Activated B cell treated with CpG ODN at 0.5 μM for 24 hours (primary cell): ENCODE results near the gene ZFHX3. TPM values are rescaled to one million over a fixed set of nuclear protein-coding genes. Genes with fewer than 3 reads are reported as not detected.
A peak's percentile ranks its signal among the peaks of the same experiment; 100 is the strongest.

Experiments
- ATAC-seq: fragments of 200-7000 bp; cut with Tn5 transposase; one replicate; pipeline ENCODE4 v1.10.0; 2021; ENCODE audit warnings: low read depth, mild to moderate bottlenecking, moderate library complexity
- CTCF ChIA-PET: fragments of 350-600 bp; sonication (Branson Sonifier 250); formaldehyde crosslinking; loops from one replicate; lab custom pipeline; 2021; ENCODE audit warnings: antibody characterized with exemption; lab: Charles Lee
- POLR2A ChIA-PET: fragments of 350-600 bp; sonication (Branson Sonifier 250); formaldehyde crosslinking; loops from one replicate; lab custom pipeline; 2021; ENCODE audit warnings: antibody characterized with exemption; lab: Charles Lee
- DNase-seq: peaks from one replicate; pipeline ENCODE4 v3.0.0; 2022
- H3K27ac Mint-ChIP-seq: one replicate; pipeline ENCODE4 v1.8.0; 2020; ENCODE audit warnings: mixed read lengths
- H3K27me3 Mint-ChIP-seq: one replicate; pipeline ENCODE4 v1.8.0; 2021; ENCODE audit warnings: mixed read lengths
- H3K36me3 Mint-ChIP-seq: one replicate; pipeline ENCODE4 v1.8.0; 2021; ENCODE audit warnings: low read depth, mixed read lengths
- H3K4me1 Mint-ChIP-seq: one replicate; pipeline ENCODE4 v1.8.0; 2021; ENCODE audit warnings: mixed read lengths
- H3K4me3 Mint-ChIP-seq: one replicate; pipeline ENCODE4 v1.8.0; 2020; ENCODE audit warnings: mild to moderate bottlenecking, mixed read lengths
- H3K9me3 Mint-ChIP-seq: one replicate; pipeline ENCODE4 v1.8.0; 2020; ENCODE audit warnings: mixed read lengths
- intact Hi-C: fragments of 100-400 bp; cut with micrococcal nuclease; formaldehyde crosslinking; loops from one replicate; pipeline ENCODE4 v1.15.1; 2024
- total RNA-seq: library from RNA; stranded (reverse); gene quantifications from 2 replicates; pipeline ENCODE4 v1.2.3, GENCODE V29; 2022
- TF ChIP-seq, protein P1 (sequence below): fragments of 200-600 bp; IDR thresholded peaks from one replicate; pipeline ENCODE4 v1.8.0; 2022; ENCODE audit warnings: antibody characterized with exemption, mild to moderate bottlenecking

The ZFHX3 gene
- total RNA-seq, 1 donor from 2014 or later: 9.2 TPM

DNA sequence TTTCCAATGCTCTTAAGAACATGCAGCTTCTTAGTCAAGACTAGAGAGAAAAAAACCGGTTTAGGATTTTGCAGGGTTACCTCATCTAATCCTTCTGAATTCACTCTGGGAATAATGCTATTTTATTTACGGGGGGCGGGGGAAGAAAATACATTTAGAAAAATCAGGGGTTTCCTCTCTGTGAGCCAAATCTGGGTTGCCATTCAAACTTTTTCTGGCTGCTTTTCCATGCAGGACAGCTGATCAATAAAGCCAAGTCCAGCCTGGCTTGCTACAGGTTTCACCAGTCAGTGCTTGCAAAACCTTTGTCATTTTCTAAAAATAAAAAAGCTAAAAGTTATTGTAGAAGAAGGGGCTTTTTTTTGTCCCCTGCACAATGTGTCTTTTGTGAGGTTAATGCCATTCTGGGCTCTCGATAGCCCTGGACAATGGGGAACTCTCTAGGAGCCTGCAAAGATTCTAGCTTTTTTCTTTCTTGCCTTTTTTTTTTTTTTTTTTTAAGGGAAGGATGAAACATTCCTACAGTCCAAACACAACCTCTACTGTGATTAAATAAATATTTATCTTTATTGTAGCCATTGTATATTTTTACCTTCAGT is 13.1 kb upstream of the ZFHX3 start:
- Mint-ChIP-seq H3K27me3 (peaks cover 45% of the 10 kb centered on the region), H3K4me3 (no peak overlapping the region), H3K4me1 (peaks cover 45% of the 10 kb centered on the region), H3K9me3 (no peaks in the 10 kb centered on the region), H3K36me3 (peaks cover 2% of the 10 kb centered on the region), H3K27ac (no peak overlapping the region)
- DNase-seq (no peak), ATAC-seq (no peak)
- POLR2A ChIA-PET: no interaction called here
- CTCF ChIA-PET: interaction anchor here (1.6 kb wide), 1 partner anchor 228 kb away, joined by 5 read pairs; no protein-coding TSS in a partner anchor
- intact Hi-C loops: loop anchor here (5.0 kb wide), 1 partner anchor 394 kb away; no protein-coding TSS in a partner anchor
- TF ChIP-seq, protein P1, sequence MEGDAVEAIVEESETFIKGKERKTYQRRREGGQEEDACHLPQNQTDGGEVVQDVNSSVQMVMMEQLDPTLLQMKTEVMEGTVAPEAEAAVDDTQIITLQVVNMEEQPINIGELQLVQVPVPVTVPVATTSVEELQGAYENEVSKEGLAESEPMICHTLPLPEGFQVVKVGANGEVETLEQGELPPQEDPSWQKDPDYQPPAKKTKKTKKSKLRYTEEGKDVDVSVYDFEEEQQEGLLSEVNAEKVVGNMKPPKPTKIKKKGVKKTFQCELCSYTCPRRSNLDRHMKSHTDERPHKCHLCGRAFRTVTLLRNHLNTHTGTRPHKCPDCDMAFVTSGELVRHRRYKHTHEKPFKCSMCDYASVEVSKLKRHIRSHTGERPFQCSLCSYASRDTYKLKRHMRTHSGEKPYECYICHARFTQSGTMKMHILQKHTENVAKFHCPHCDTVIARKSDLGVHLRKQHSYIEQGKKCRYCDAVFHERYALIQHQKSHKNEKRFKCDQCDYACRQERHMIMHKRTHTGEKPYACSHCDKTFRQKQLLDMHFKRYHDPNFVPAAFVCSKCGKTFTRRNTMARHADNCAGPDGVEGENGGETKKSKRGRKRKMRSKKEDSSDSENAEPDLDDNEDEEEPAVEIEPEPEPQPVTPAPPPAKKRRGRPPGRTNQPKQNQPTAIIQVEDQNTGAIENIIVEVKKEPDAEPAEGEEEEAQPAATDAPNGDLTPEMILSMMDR: no peak

DNA sequence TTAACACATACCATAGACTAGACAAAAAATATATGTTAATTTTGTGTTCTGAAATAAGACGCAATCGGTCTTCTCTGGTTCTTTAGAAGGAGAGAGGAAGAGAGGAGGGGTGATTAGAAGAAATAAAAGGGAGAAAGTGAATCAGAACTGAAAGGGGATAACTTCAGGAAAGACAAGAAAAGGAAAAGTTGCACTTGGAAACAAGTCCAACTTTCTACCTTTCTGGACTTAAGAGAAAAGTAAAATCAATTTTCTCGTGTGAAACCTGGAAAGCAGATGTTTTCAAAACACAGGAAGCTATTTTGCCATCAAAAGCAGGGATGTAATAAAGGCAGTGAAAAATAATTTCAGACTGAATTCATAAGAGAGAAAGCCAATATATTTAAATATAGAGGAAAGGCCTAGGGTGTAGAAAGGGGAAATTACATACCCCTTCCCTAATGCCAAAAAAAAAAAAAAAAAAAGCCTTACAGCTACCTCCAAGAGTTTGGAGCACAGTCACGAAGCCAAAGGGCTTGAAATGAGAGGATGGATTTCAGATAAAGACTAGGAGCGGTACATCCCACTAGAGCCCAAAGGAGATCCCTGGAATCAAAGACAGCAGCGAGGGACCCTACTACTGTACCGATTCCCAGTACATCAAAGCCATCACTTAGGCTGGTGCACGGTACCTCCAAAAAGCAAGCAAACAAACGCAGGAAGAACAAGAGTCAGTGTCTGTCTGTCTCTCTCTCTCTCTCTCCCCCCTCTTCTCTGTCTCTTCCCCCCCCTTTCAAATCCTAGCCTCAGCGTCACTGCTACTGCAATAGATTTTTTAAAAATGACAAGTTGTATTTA is 12.1 kb upstream of the ZFHX3 start:
- ATAC-seq: no peak
- Mint-ChIP-seq H3K36me3 (peaks cover 2% of the 10 kb centered on the region), H3K4me1 (peaks cover 40% of the 10 kb centered on the region), H3K27me3 (peaks cover 45% of the 10 kb centered on the region), H3K4me3 (peak overlapping the region; percentile 88), H3K9me3 (no peaks in the 10 kb centered on the region), H3K27ac (no peak overlapping the region)
- intact Hi-C loops: loop anchor here (5.0 to 10.0 kb wide), 4 partner anchors 273 to 1235 kb away; partner anchors contain the start of gene PSMD7
- CTCF ChIA-PET: no interaction called here
- POLR2A ChIA-PET: no interaction called here
- TF ChIP-seq, protein P1: no peak
- DNase-seq: no peak

DNA sequence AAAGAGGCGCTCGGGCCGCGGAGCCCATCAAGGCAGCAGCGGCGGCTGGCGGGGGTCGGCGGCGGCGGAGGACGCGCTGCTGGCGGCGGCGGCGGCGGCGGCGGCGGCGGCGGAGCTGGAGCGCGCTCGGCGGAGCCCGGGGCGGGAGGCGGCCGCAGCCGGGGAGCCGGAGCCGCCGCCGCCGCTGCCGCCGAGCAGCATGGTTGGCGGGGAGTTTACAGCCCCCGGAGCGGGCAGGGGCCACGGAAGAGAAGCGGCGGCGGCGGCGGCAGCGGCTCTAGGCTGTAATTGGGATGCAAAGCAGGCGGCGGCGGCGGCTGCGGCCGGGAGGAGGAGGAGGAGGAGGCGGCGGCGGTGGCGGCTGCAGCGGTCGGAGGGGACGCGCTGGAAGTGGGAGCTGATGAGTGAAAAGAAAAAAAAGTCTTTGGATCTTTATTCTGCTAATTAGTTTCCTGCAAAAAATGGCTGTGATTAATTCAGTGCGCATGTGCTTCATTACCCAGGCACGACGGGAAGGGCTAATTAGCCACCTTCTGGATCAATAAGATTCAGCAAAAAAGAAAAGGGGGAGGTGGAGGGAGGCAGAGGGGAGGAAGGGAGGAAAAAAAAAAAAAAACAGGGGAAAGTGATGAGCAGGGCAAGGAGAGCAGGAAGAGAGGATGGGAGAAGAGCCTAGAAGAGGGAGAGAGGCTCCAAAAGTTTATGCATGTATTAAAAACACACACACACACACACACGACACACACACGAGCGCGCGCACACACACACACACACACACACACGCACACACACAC is 10.9 kb upstream of the ZFHX3 start:
- H3K9me3 Mint-ChIP-seq: no peaks in the 10 kb centered on the region
- intact Hi-C loops: loop anchor here (5.0 to 10.0 kb wide), 3 partner anchors 272 to 1236 kb away; partner anchors contain the start of gene PSMD7
- DNase-seq (no peak), ATAC-seq (peak; percentile 45)
- peak overlapping the region; percentile 61 for H3K27ac Mint-ChIP-seq
- peaks cover 28% of the 10 kb centered on the region for H3K4me1 Mint-ChIP-seq
- TF ChIP-seq, protein P1: no peak
- peaks cover 36% of the 10 kb centered on the region for H3K27me3 Mint-ChIP-seq
- peak overlapping the region; percentile 88 for H3K4me3 Mint-ChIP-seq
- CTCF ChIA-PET: interaction anchor here (0.6 to 1.1 kb wide), 2 partner anchors 197 to 226 kb away, joined by 3 read pairs; no protein-coding TSS in a partner anchor
- POLR2A ChIA-PET: interaction anchor here (0.7 kb wide), 1 partner anchor 97 kb away, joined by 3 read pairs; no protein-coding TSS in a partner anchor
- peaks cover 2% of the 10 kb centered on the region for H3K36me3 Mint-ChIP-seq

DNA sequence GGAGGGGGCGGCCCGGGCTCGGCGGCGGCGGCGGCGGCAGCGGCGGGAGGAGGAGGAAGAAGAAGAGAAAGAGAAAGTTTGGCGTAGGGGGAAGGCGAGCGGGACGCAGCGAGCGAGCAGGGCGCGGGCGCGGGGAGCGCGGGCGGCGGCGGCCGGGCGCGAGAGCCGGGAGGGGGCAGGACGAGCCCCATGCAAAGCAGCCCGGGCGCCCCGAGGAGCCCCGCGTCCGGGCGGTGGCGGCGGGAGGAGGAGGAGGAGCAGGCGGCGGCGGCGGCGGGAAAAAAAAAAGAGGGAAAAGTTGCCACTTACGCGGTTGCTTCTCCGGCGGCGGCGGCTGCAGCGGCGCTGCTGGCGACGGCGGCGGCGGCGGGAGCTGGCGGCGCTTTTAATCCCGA is 10.3 kb upstream of the ZFHX3 start:
- Mint-ChIP-seq H3K27ac (no peak overlapping the region), H3K4me3 (peak overlapping the region; percentile 88), H3K27me3 (peaks cover 33% of the 10 kb centered on the region), H3K4me1 (peaks cover 22% of the 10 kb centered on the region), H3K9me3 (no peaks in the 10 kb centered on the region), H3K36me3 (peaks cover 2% of the 10 kb centered on the region)
- intact Hi-C loops: loop anchor here (5.0 to 10.0 kb wide), 3 partner anchors 271 to 1237 kb away; partner anchors contain the start of gene PSMD7
- DNase-seq (peak; percentile 55), ATAC-seq (peak; percentile 70)
- TF ChIP-seq, protein P1: no peak
- POLR2A ChIA-PET: interaction anchor here (0.7 kb wide), 1 partner anchor 97 kb away, joined by 3 read pairs; no protein-coding TSS in a partner anchor
- CTCF ChIA-PET: interaction anchor here (0.6 to 1.1 kb wide), 2 partner anchors 196 to 226 kb away, joined by 3 read pairs; no protein-coding TSS in a partner anchor
